ENCODE measurements around the gene ATRAID. TPM values are rescaled to one million over a fixed set of nuclear protein-coding genes. Genes with fewer than 3 reads are reported as not detected.

The ATRAID gene, protein sequence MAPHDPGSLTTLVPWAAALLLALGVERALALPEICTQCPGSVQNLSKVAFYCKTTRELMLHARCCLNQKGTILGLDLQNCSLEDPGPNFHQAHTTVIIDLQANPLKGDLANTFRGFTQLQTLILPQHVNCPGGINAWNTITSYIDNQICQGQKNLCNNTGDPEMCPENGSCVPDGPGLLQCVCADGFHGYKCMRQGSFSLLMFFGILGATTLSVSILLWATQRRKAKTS
- total RNA-seq: 100 to 1,000 TPM in 3 of 5 donors, 10 to 100 TPM in 2; 67.4 to 532 (median 131) TPM
- 100 to 1,000 TPM in 2 of 3 donors, 10 to 100 TPM in 1; 86.6 to 140 (median 111) TPM for polyA plus RNA-seq
- long read RNA-seq, donor 1, transcript ATRAID-204 (2 exons, 561 nt): minor isoform, 6 of 51 reads
- long read RNA-seq, donor 1, transcript ATRAID-201 (7 exons, 1,240 nt): major isoform, 28 of 51 reads
- long read RNA-seq, donor 1, transcript ATRAID-202 (7 exons, 1,059 nt): minor isoform, 12 of 51 reads
- long read RNA-seq, donor 1, partial matches to known transcripts: 5 of 51 reads
- long read RNA-seq, donor 1, other reads (novel, unspliced or antisense): 0 of 51 reads
- long read RNA-seq, donor 2, transcript ATRAID-201 (7 exons, 1,240 nt): major isoform, 39 of 62 reads
- long read RNA-seq, donor 2, transcript ATRAID-202 (7 exons, 1,059 nt): minor isoform, 14 of 62 reads
- long read RNA-seq, donor 2, partial matches to known transcripts: 5 of 62 reads
- long read RNA-seq, donor 2, other reads (novel, unspliced or antisense): 0 of 62 reads
- long read RNA-seq, donor 3, transcript ATRAID-202 (7 exons, 1,059 nt): minor isoform, 6 of 45 reads
- long read RNA-seq, donor 3, transcript ATRAID-204 (2 exons, 561 nt): minor isoform, 8 of 45 reads
- long read RNA-seq, donor 3, transcript ATRAID-201 (7 exons, 1,240 nt): major isoform, 31 of 45 reads
- long read RNA-seq, donor 3, partial matches to known transcripts: 0 of 45 reads
- long read RNA-seq, donor 3, other reads (novel, unspliced or antisense): 0 of 45 reads
- long read RNA-seq, donor 4, partial matches to known transcripts: 0 of 6 reads
- long read RNA-seq, donor 4, other reads (novel, unspliced or antisense): 0 of 6 reads
- long read RNA-seq, donor 5, transcript ATRAID-202 (7 exons, 1,059 nt): minor isoform, 14 of 75 reads
- long read RNA-seq, donor 5, transcript ATRAID-201 (7 exons, 1,240 nt): major isoform, 49 of 75 reads
- long read RNA-seq, donor 5, partial matches to known transcripts: 8 of 75 reads
- long read RNA-seq, donor 5, other reads (novel, unspliced or antisense): 0 of 75 reads
- long read RNA-seq, donor 6: 0 reads
- long read RNA-seq, donor 7, transcript ATRAID-202 (7 exons, 1,059 nt): minor isoform, 15 of 72 reads
- long read RNA-seq, donor 7, transcript ATRAID-201 (7 exons, 1,240 nt): major isoform, 47 of 72 reads
- long read RNA-seq, donor 7, transcript ATRAID-204 (2 exons, 561 nt): minor isoform, 10 of 72 reads
- long read RNA-seq, donor 7, partial matches to known transcripts: 0 of 72 reads
- long read RNA-seq, donor 7, other reads (novel, unspliced or antisense): 0 of 72 reads
- long read RNA-seq, donor 8, transcript ATRAID-204 (2 exons, 561 nt): minor isoform, 9 of 77 reads
- long read RNA-seq, donor 8, transcript ATRAID-201 (7 exons, 1,240 nt): major isoform, 44 of 77 reads
- long read RNA-seq, donor 8, transcript ATRAID-202 (7 exons, 1,059 nt): minor isoform, 19 of 77 reads
- long read RNA-seq, donor 8, partial matches to known transcripts: 5 of 77 reads
- long read RNA-seq, donor 8, other reads (novel, unspliced or antisense): 0 of 77 reads
- long read RNA-seq, donor 9, transcript ATRAID-204 (2 exons, 561 nt): minor isoform, 8 of 102 reads
- long read RNA-seq, donor 9, transcript ATRAID-202 (7 exons, 1,059 nt): minor isoform, 13 of 102 reads
- long read RNA-seq, donor 9, transcript ATRAID-201 (7 exons, 1,240 nt): major isoform, 60 of 102 reads
- long read RNA-seq, donor 9, partial matches to known transcripts: 21 of 102 reads
- long read RNA-seq, donor 9, other reads (novel, unspliced or antisense): 0 of 102 reads
- long read RNA-seq, donor 10, transcript ATRAID-204 (2 exons, 561 nt): minor isoform, 7 of 43 reads
- long read RNA-seq, donor 10, transcript ATRAID-202 (7 exons, 1,059 nt): minor isoform, 7 of 43 reads
- long read RNA-seq, donor 10, transcript ATRAID-201 (7 exons, 1,240 nt): major isoform, 24 of 43 reads
- long read RNA-seq, donor 10, partial matches to known transcripts: 5 of 43 reads
- long read RNA-seq, donor 10, other reads (novel, unspliced or antisense): 0 of 43 reads

DNA sequence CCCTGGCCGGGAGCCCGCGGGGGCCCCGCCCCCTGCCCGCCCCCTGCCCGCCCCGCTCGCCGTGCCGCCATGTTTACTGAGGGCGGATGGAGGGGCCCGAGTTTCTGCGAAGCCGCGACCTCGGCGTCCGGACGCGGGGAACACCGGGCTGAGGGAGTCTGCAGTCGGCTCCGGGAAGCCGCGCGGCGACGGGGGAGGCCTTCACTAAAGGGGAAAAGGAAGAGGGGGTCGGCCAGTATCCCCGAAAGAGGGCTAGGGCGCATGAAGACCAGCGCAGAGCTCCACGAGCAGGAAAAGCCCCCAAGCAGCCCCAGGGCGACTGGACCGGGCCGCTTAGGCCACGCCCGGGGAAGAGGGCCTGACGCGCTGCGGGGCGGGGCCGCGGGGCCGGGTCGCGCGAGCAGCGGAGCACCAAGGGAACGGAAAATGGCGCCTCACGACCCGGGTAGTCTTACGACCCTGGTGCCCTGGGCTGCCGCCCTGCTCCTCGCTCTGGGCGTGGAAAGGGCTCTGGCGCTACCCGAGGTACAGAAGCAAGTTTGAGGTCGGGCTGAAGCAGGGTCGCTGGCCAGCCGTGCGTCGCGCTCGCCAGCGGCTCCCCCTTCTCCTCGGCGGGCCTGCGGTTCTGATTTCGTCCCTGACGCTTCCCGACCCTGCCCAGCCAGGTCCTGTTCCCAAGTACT lies at the start of gene ATRAID, which contains the start of gene SLC5A6:
Gene ATRAID (plus strand): TSS at position 99 of the 683 bp plus-strand sequence. CDS start 328 bp downstream, at position 427.
Gene SLC5A6 (minus strand): TSS at position 326 of the 683 bp plus-strand sequence. CDS start 4,618 bp downstream, outside the sequence.
- H3K36me3 ChIP-seq: peaks cover 9 to 42% (median 27%) of the 10 kb centered on the region in 4 donors
- TF ChIP-seq POLR2AphosphoS5 (IDR thresholded peaks at IDR 0.05): peak; percentile 64 to 87 (median 84)
- TF ChIP-seq, protein P1, sequence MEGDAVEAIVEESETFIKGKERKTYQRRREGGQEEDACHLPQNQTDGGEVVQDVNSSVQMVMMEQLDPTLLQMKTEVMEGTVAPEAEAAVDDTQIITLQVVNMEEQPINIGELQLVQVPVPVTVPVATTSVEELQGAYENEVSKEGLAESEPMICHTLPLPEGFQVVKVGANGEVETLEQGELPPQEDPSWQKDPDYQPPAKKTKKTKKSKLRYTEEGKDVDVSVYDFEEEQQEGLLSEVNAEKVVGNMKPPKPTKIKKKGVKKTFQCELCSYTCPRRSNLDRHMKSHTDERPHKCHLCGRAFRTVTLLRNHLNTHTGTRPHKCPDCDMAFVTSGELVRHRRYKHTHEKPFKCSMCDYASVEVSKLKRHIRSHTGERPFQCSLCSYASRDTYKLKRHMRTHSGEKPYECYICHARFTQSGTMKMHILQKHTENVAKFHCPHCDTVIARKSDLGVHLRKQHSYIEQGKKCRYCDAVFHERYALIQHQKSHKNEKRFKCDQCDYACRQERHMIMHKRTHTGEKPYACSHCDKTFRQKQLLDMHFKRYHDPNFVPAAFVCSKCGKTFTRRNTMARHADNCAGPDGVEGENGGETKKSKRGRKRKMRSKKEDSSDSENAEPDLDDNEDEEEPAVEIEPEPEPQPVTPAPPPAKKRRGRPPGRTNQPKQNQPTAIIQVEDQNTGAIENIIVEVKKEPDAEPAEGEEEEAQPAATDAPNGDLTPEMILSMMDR (IDR thresholded peaks at IDR 0.05): no peak
- peak in 1 of 4 donors; percentile 66 for TF ChIP-seq POLR2A (IDR thresholded peaks at IDR 0.05)
- peak within 1 kb of the TSS; percentile 91 to 98 (median 95) for H3K27ac ChIP-seq
- H3K27me3 ChIP-seq: no peaks in the 10 kb centered on the region
- WGBS, 5 donors: 0 to 2% (median 1%) methylated on average over 14 to 73 of the region's 73 CpGs
- peak; percentile 91 to 97 for DNase-seq
- H3K4me3 ChIP-seq: peak within 1 kb of the TSS; percentile 65 to 96 (median 86)
- H3K9me3 ChIP-seq: no peaks in the 10 kb centered on the region
- H3K4me1 ChIP-seq: peaks cover 10 to 41% (median 28%) of the 10 kb centered on the region in 4 donors
- intact Hi-C loops (cut with DNase I; ENCODE audit: low total_unique reads): no loop called here

GRCh38 chr2:27162151-27163121 lies 49.4 kb upstream of the ATRAID start:
- H3K27ac ChIP-seq: peak overlapping the region in 1 of 5 donors; percentile 52
- no peak for DNase-seq
- no peaks in the 10 kb centered on the region for H3K4me1 ChIP-seq
- WGBS, 5 donors: 71 to 74% (median 72%) methylated on average over 15 of the region's 15 CpGs
- no peaks in the 10 kb centered on the region for H3K9me3 ChIP-seq
- no peaks in the 10 kb centered on the region for H3K36me3 ChIP-seq
- intact Hi-C loops (cut with DNase I; ENCODE audit: low total_unique reads): no loop called here
- H3K4me3 ChIP-seq: peak overlapping the region in 1 of 4 donors; percentile 17
- no peak for TF ChIP-seq POLR2AphosphoS5 (IDR thresholded peaks at IDR 0.05)
- no peak for TF ChIP-seq POLR2A (IDR thresholded peaks at IDR 0.05)
- TF ChIP-seq, protein P1 (IDR thresholded peaks at IDR 0.05): no peak
- TF ChIP-seq EP300 (IDR thresholded peaks at IDR 0.05): no peak
- peaks cover 0 to 4% (median 0%) of the 10 kb centered on the region in 3 donors for H3K27me3 ChIP-seq

Data from stomach (tissue), 19 donors.